ENCODE data around the gene JAM2. TPM values are rescaled to one million over a fixed set of nuclear protein-coding genes. Genes with fewer than 3 reads are reported as not detected.

Gene JAM2
- total and polyA plus RNA-seq, 2 of the 4 experiments (the other 2 are of a cell fraction), result 0.72 to 2.1 TPM

DNA sequence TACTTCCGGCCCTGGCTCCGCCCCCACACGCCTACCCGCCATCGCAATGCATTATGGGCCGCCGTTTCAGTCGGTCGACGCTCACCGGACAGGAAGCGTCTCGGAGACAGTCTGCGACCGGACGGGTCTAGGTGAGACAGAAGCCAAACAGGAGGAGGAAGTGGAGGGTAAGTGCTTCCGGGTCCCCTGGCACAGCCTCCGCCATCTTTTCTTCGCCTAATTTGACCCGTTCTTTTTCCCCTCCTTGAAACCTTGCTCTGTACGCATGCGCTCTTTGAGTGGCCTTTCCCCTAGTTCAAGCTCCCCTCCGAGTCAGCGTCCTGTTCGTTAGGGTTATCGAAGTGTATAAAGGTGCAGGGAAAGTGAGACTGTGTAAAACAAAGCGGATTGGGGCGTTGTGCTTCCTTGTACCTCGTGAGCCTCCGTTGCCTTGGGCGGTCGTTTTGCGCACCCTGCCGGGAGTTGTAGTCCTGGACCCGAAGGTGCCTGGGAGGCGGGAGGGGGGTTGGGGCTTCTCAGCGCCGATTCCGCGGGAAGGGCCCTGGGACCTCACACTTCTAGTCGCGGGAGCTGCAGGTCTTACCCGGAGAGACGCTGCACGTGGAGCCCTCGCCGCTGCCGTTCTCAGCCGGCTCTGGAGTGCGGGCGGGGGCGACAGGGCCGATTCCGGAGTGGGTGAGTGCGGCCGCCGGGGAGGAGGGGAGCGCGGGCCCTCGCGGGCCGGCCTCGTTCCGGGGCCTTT, 96.0 kb downstream of the JAM2 start, which contains the start of the genes ATP5PF and GABPA (continued):
- no peak for TF ChIP-seq MAFK (IDR thresholded peaks at IDR 0.05; ENCODE audit: low read depth, low read length)
- no peak for TF ChIP-seq SMC3 (IDR thresholded peaks at IDR 0.05; ENCODE audit: low read depth, low read length)
